COLO829 (cell line): Measurements from ENCODE around the gene SELENOV.

ENCODE experiments used
- DNase-seq: peaks from one replicate; pipeline ENCODE4 v3.0.0; 2012; ENCODE audit warnings: low spot score

The SELENOV gene

GRCh38 chr19:39494661-39495060, 20.3 kb upstream of the SELENOV start:
- no peak for DNase-seq

- no peak for DNase-seq
These were observed 18.9 kb upstream of the SELENOV start for GRCh38 chr19:39496063-39496462.

DNA sequence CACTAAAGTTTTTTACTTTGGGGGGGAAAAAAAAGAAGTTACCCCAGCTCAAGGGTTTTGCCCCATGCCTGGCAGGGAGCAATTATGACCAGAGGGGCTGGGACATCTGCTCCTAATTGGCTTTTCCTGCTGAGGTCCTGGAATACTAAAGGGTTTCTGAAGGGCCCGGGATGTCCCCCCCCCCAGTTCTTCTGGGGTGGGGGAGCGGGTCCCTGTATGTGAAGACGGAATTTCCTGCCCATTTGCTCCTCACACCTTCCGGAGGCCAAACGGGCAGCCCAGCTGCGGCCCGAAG, 17.3 kb upstream of the SELENOV start:
- no peak for DNase-seq

DNA sequence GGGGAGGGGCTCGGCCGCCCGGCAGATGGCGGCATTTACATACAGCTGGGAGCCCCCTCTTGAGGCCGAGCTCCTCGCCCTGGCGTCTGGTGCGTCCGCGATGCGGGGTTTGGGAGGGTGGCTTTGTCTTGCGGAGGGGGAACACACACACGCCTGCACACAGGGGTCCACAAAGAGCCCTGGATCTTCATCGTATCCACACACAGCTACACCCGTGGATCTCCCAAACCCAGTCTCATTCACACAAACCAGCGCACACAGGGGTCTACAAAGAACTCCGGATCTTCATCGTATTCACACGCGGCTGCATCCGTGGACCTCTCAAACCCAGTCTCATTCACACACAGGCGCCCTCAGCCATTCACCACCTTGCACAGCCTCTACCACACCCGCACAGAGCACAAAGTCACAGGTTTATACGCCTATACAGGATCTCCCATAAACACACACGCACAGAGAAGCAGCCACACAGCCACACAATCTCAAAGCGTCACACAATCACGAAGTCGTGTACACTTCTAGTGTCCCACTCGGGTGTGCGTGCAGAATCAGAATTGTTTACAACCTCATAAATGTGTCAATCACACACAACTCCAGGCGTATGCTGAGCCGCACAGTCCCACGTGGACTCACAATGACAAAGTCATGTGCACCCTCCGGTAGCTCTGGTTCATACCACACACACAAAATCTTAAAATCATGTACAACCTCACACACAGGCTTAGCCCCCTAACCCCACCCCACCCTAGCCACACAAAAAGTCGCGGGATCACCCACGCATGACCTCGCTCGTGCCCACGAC, 16.7 kb upstream of the SELENOV start:
- DNase-seq: no peak

DNA sequence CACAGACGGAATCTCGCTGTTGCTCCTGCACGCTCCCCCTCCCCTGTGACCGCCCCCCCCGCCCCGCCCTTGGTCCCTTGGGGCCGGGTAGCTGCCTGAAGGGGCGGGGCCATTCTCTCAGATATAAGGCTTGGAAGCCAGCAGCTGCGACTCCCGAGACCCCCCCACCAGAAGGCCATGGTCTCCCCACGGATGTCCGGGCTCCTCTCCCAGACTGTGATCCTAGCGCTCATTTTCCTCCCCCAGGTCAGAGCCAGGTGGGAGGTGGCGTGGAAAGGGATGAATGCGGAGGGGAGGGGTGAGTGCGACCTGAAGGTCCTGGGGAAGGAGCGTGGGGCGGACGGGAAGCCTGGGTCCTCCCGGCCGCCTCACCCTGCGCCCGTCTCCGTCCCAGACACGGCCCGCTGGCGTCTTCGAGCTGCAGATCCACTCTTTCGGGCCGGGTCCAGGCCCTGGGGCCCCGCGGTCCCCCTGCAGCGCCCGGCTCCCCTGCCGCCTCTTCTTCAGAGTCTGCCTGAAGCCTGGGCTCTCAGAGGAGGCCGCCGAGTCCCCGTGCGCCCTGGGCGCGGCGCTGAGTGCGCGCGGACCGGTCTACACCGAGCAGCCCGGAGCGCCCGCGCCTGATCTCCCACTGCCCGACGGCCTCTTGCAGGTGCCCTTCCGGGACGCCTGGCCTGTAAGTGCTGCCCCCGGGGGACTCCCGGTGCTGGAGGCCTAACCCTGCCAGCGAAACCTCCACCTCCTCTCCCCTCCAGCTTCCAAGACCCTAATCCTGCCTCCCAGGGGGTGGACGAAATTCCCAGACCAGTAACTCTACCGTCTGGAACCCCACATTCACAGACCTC, 15.9 kb upstream of the SELENOV start, which contains the start of gene DLL3:
Gene DLL3, plus strand, starts transcription at position 150 of the 845 bp plus-strand sequence. Its CDS starts 28 bp downstream, at position 178.
- DNase-seq: no peak

DNA sequence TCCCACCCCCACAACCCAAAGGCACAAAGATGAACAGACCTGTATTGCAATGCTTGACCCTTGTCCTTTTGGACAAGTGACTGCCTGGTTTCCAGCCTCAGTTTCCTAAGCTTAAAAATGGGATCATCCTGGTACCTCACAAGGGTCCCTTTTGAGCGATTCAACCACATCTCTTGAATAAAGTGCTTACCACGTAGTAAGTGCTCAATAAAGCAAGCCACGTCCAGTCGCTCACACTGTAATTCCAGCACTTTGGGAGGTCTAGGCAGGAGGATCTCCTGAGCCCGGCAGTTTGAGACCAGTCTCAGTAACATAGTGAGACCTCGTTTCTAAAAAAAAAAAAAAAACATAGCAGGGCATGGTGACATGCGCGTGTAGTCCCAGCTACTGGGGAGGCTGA, 15.0 kb upstream of the SELENOV start:
- DNase-seq: no peak

DNA sequence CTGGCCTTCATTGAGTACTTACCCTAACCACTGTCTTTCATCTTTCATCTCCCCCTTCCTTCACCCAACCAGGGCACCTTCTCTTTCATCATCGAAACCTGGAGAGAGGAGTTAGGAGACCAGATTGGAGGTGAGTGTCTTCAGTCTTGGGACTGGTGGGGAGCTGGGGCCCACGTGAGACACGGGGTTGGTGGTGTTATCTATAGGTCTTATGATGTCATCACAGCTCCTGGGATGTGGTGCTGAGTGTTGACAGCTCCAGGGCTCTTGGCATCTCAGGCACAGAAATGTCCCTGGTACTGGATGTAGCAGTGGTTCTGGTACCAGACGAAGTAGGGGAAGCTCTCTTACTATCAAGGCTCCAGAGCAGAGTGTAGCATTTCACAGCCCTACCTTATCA, 14.4 kb upstream of the SELENOV start:
- no peak for DNase-seq

GRCh38 chr19:39501340-39501739, 13.6 kb upstream of the SELENOV start:
- no peak for DNase-seq

GRCh38 chr19:39502640-39503417, 12.1 kb upstream of the SELENOV start:
- peak; percentile 77 for DNase-seq

DNA sequence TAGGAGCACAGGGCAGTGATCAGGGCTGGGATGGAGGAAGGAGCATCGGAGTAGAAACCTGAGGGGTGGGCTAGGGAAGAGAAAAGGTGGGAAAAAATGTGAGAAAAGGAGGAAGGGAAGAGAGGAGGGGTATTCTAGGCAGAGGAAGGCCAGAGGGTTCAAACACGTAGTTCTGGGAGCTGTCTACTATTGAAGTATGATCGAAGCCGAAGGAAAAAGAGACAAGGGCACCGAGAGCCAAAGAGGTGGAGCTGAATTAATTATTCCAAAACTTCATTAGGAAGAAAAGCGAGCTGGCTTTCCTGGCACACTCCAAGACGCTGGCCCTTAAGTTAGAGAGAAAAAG, 8.4 kb upstream of the SELENOV start:
- DNase-seq: no peak

- DNase-seq: peak; percentile 88
These were observed 7.8 kb upstream of the SELENOV start for GRCh38 chr19:39506944-39507714.

- no peak for DNase-seq
These were observed 7.1 kb upstream of the SELENOV start for GRCh38 chr19:39507715-39508364.

- DNase-seq: no peak
These were observed 6.3 kb upstream of the SELENOV start for GRCh38 chr19:39508629-39509028.

DNA sequence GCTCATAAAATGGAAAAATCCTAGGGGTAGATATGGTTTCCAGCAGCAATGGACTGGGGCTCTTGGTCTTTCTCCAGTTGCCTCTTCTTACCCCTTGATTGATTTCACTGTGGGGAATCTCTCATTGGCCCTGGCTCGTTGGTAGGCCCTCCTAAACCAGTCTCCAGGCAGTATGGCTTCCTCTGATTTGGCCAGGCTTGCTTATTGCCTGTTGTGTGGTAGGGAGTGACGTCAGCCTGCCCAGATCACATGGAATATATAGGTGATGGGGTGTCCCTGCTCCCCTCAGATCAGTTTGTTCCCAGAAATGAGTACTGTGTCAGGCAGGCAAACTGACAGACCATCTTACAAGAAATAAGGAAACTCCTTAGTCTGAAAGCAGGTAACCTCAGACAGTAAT, 5.7 kb upstream of the SELENOV start:
- DNase-seq: no peak

DNA sequence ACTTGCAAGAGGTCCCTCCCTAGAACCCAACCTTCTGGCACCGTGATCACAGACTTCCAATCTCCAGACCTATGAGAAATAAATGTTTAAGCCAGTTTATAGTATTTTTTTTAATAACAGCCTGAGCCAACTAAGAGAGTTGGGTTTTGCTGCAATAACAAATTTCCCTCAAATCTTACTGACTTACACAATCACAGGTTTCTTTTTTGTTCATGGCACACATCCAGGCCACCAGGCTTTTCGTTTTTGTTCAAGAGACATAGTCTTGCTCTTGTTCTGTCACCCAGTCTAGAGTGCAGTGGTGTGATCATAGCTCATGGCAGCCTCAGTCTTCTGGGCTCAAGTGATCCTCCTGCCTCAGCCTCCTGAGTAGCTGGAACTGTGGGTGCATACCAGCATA, 2.0 kb upstream of the SELENOV start:
- DNase-seq: no peak

DNA sequence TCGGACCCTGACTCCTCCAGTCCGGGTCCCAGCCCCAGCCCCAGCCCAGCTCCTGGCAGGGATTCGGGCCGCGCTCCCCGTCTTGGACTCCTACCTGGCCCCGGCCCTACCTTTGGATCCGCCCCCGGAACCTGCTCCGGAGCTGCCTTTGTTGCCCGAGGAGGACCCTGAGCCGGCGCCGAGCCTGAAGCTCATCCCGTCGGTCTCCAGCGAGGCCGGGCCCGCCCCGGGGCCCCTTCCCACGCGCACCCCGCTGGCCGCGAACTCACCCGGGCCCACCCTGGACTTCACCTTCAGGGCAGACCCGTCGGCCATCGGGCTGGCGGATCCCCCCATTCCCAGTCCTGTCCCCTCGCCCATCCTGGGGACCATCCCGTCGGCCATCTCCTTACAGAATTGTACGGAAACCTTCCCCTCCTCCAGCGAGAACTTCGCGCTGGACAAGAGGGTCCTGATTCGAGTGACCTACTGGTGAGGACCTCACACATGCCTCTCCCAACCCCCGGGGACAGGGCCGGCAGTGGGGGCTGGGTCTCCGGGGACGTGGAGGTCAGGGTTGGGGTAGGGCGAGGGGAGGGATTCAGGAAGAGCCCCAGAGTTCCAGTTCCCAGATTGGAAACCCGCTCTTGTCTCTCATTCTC, 732 bp downstream of the SELENOV start:
- DNase-seq: no peak

GRCh38 chr19:39516270-39516669, 1.3 kb downstream of the SELENOV start:
- DNase-seq: no peak

DNA sequence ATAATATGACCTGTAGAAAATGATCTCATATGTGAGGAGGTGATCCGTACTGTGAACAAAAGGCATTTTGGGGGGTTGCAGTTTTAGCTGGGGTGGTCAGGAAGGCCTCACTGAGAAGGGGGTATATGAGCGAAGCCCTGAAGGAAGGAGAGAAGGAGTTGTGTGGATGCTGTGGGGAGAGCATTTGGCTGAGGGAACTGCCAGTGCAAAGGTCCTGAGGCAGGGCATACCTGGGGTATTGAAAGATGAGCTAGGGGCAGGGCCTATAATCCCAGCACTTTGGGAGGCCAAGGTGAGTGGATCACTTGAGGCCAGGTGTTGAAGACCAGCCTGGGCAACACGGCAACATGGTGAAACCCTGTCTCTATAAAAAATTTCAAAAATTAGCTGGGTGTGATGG, 2.5 kb downstream of the SELENOV start:
- DNase-seq: no peak

DNA sequence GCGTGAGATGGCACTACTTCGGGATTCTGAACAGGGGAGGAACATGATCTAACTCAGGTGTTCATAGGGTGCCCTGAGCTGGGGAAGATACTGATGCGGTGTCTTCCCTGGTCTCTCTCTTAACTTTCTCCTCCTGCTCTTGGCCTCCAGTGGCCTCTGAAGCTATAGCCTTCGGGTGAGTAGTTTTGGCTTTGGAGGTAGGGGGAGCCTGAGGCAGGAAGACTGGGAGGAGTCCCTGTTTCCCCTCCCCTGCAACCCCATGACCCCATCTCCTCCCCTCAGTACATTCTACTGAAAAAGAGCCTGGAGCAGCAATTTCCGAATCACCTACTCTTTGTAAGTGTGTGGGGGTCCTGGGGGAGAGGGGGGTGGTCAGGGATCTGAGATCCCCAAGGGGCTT, 3.5 kb downstream of the SELENOV start:
- DNase-seq: no peak

GRCh38 chr19:39518975-39519374, 4.0 kb downstream of the SELENOV start:
- DNase-seq: no peak
